NCI-H1417 (cell line): Measurements from ENCODE around the gene DLG4.
A peak's percentile ranks its signal among the peaks of the same experiment; 100 is the strongest.

Experiments used
- DNase-seq, 3 experiments: peaks; one replicate each; lab custom pipeline; 2025; lab: John Stamatoyannopoulos, UW

DLG4 gene

DNA sequence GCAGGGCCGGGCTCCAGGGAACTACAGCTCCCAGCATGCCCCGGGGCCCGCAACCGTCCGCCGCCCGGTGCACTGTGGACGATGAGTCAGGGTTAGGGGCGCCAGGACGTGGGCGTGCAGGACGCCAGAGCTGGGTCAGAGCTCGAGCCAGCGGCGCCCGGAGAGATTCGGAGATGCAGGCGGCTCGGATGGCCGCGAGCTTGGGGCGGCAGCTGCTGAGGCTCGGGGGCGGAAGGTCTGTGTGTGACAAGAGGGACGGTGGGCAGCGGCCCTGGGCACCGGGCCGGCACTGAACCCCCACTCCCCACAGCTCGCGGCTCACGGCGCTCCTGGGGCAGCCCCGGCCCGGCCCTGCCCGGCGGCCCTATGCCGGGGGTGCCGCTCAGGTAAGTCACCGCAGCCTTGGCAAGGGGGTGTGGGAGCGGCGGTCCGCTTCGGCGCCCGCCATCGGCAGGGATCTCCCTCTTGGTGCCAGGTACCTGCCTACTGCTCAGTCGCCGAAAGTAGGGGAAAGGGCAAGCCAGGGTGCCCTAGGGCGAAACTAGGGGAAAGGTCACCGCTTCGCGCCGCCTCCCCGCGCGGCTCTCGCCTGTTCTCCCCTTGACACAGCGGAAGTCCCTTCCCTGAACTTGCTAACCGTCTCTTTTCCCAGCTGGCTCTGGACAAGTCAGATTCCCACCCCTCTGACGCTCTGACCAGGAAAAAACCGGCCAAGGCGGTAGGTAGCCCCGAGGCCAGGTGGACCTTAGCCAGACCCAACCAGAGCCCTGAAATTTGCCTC lies at the start of gene DLG4, which contains the start of gene ACADVL:
TSS of gene DLG4 (minus strand) at position 25 of the 781 bp plus-strand sequence.
TSS of gene ACADVL (plus strand) at position 127 of the 781 bp plus-strand sequence. CDS start at position 174, 47 bp downstream.
- peak; percentile 50 to 73 (median 58) for DNase-seq

DNA sequence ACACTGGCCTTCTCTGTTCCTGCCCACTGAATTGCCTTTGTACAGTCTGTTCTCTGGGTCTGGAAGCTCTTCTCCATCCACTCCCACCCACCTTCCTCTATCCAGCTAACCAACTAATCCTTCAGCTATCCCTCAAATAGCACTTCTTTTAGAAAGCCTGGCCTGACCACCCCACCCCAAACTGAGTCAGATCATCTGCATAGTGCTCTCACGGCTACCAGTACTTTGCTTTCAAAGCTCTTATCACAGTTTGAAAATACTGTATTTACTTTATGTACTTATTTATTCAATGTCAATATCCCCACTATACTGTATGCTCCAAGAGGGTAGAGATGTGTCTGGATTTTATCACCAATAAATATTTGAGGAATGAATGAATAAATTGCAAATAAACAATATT lies 47.1 kb upstream of the DLG4 start:
- no peak for DNase-seq

DNA sequence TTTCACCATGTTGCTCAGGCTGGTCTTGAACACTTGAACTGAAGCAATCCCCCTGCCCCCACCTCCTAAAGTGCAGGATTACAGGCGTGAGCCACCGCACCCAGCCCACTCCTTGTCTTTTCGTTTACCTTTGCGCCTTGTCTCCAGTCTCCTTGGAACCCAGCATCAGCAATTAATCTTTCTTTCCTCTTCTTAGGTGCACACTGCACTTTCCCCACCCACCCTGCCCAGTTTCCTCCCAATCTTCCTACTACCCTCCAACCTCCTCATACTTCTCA lies 44.1 kb upstream of the DLG4 start:
- DNase-seq: no peak

GRCh38 chr17:7262935-7263800 lies 43.5 kb upstream of the DLG4 start:
- peak; percentile 16 to 47 (median 47) for DNase-seq

DNA sequence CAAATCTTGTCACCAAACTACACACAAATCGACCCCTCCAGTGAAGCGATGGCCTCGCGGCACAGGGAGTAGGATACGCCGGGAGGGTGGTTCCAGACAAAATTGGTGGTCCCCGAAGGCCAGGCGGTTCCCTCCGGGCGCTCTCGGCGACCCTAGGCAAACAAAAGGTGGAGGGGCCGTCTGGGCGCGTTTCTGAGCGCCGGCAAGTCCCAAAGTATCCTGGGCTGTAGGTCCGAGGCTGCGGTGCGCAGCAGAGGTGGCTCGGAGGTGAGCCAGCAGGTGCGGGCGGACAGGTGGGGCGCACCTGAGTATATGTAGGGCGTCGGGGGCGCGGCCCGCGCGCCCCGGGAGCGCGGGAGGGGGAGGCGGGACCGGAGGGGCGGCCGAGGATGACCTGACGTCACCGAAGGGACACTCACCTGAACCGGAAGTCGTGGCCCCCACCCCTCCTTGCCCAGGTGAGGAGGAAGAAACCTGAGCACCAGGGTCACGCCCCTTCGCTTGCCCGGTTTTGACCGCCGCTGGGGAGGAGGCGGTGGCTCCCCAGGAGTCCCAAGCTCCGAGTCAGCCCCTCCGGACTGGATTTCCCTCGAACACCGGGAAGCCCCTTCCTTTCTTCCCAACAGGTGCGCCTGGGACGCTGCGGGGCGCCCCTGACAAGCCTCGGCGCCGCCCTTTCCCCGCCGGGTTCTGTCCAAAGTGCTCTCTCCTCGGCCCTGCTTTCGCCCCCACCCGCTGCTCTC lies 42.7 kb upstream of the DLG4 start, which contains the start of gene CLDN7:
TSS of gene CLDN7 (minus strand) at position 287 of the 743 bp plus-strand sequence. CDS start 435 bp downstream, outside the sequence.
- DNase-seq: peak; percentile 76 to 82 (median 79)

DNA sequence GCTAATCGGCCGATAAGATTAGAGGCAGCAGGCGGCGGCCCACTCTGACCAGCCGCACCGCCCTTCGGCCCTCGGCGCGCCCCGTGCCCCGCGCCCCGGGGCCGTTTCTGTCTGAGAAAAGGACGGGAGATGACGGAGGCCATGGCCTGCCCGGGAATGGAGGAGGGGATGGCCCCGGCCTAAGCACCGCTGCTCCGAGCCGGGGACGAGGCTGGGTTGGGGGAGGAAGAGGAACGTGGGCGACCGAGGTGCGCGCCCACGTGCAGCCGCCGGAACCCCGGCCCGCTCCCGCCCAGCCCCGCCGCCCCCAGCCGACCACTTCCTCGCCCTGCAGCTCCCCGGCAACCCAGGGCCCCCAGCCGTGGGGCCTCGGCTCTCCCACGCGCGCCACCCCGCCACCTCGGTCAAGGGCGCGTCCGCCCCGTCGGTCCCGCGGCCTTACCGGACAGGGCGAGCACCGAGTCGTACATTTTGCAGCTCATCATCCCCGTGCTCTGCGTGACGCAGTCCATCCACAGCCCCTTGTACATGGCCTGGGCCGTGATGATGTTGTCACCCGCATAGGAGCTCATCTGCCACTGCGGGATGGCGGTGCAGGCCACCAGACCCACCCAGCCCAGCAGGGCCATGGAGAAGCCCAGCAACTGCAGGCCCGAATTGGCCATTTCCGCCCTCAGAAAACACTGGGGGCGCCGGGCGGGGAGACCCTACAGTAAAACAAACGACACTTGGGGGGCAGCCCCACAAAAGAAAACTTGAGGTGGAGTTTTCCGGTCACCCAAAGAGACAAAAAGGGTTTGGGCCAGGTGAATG lies 41.9 kb upstream of the DLG4 start:
- DNase-seq: peak in 1 of 3 experiments; percentile 34

- DNase-seq: peak; percentile 4 to 57 (median 35)
Observed at GRCh38 chr17:7260651-7261378, 41.2 kb upstream of the DLG4 start.

GRCh38 chr17:7260151-7260550 lies 40.5 kb upstream of the DLG4 start:
- no peak for DNase-seq

DNA sequence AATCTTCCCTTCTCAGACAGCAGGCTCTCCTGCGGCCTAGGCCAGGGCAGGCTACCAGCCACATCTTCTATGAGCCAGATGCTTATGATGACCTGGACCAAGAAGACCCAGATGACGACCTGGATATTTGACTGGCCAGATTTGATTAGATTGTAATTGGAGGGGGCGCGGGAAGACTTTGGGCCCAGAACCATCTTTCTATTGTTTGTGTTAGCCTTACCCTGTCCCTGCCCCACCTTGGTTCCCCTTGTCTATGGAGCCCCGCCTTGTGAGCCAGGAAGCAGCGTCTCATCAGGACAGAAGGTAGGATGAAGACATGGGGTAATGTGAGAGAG lies 39.9 kb upstream of the DLG4 start:
- no peak for DNase-seq

DNA sequence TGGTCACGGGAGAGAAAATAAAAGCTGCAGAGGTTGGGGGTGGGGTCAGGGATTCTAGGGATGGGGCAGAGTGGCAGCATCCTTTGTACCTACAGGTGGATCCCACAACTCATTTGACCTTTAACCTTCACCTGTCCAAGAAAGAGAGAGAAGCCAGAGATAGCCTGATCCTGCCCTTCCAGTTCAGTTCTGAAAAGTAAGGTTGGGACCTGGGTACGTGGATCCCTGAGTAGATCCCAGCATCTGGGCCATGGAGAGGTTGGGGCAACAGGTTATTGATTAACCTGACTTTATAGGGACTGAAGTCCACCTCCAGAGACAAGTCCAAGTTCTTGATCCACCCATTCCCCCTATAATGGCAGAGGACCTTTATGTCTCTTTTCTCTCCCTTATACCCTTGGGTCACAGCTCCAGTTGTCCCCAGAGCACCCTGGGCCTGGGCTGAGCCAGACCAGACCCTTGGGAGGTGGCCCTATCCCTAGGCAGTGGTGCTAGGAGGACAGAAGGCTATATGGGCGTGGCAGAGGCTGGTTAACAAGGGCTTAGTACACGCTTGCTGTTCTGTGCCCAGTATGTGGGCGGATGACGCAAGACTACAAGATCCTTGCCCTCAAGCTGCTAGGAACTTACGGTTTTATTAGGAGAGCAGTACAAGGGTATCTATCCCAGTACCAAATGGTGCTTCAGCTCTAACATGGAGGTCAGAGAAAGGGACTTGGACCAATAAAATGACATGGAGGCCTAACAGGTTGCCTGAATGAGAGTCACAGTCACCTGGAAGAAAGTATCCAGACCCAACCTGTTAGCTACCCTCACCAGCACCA lies 39.3 kb upstream of the DLG4 start:
- DNase-seq: peak in 1 of 3 experiments; percentile 0

DNA sequence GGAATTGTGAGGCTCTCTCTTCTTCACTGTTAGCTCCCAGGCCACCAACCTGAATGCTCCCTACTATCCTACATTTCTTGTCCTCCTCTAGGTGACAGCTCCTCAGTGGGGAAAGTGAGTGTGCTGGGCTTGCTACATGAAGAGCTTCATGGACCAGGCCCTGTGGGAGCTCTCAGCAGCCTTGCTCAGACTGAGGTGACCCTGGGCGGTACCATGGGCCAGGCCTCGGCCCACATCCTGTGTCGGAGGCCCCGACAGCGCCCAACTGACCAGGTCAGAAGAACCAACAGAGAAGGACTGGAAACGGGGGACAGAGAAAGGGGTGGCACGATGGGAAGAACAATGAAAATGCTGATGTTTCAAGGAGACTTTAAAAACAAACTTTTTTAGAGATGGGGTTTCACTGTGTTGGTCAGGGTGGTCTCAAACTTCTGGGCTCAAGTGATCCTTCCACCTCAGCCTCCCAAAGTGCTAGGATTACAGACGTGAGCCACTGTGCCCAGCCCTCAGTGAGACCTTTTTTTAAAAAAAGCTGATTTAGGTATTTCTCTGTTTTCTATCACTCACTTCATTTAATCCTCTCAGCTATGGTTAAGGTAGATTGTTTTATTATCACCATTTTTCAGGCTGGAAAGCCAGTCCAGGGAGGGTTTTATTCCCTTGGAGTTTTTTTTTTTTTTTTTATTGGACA lies 37.3 kb upstream of the DLG4 start:
- DNase-seq: no peak

DNA sequence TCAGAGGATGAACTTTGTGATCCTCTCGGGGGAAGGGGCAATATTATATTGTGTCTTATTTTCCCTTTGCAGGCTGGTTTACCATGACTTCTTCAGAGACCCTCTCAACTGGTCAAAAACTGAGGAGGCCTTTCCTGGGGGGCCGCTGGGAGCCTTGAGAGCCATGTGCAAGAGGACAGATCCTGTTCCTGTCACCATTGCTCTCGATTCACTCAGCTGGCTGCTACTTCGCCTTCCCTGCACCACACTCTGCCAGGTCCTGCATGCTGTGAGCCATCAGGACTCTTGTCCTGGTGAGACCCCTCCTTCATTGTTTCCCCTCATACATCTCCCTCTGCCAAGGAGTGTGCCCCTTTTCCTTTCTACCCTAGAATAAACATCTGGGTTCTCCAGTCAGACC lies 34.9 kb upstream of the DLG4 start:
- DNase-seq: no peak

- no peak for DNase-seq
Observed at GRCh38 chr17:7253082-7253481, 33.4 kb upstream of the DLG4 start.

DNA sequence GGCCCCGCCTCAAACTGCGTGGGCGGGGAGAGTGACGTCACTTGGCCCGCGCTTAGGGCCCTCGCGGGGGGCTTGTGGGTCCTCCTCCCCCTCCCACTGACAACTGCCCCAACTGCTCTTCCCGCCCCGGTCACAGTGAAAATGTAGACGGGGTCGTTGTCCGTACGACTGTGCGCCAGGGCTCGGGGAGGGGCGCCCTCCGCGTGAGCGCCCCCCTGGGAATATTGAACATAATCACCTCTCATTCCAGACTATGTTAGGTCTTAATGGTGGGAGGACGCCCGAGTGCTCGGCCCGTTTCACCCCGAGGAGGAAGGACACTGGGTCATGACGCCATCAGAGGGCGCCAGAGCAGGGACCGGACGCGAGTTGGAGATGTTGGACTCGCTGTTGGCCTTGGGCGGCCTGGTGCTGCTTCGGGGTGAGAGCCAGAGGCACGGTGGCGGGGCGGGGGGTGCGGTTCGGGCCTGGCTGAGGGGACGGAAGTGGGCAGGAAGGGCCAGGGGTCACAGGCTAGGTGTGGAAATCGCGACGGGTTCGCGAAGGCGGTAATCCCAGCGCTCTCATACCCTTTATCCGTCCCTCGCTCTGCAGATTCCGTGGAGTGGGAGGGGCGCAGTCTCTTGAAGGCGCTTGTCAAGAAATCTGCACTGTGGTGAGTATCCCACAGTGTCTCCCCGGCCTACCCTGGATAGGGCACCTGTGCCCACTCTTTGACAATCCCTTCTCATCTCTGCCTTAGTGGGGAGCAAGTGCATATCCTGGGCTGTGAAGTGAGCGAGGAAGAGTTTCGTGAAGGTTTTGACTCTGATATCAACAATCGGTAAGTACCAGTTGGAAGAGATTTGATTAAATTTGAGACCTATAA lies 32.8 kb upstream of the DLG4 start, which contains the start of gene ELP5:
TSS of gene ELP5 (plus strand) at position 40 of the 868 bp plus-strand sequence. CDS start at position 376, 336 bp downstream.
- peak; percentile 77 to 96 (median 93) for DNase-seq

GRCh38 chr17:7251661-7252175 lies 32.1 kb upstream of the DLG4 start, which contains the start of gene CTDNEP1:
Gene CTDNEP1 (minus strand): TSS chr17:7251734. CDS start chr17:7251296, 438 bp downstream.
- DNase-seq: peak; percentile 94 to 99 (median 96)

DNA sequence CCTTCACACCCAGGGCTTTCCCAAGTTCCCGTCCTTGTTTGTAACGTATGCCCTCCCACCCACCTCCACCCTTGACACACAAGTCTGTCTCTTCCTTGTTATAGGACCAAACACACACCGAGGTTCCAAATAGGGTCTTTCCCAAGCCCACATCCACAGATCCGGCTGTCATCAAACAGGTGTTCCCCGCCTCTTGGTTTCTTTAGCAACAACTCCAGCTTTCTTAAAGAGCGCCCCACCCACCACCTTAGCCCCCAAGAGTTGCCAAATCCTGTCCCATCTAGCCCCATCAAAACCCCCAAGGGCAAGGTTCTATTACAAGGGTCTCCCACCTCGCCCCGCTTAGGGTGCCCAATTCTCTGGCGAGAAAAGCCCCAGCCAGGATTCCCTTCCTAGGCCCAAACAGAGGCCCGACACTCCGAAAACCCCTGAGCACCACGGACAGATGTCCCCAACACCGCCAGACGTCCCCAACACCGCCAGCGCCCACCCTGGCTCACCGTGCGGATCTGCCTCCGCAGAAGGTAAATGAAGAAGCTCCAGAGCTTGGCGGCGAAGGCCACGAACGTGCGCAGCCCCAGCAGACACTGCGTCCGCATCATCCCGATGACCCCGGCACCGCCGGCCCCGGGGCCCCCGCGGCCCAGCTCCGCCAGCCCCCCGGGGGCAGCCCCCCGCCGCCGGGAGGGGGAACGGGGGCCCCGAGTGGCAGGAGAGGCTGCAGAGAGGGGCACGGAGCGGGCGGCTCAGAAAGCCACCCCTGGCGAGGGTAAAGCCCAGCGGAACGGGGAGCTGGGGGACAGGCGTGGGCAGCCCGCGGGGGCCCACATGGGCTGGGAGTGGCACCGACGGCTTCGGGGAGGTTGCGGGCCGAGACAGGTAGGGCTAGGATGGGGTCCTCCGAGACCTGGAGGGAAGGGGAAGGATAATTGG lies 31.3 kb upstream of the DLG4 start:
- DNase-seq: peak in 2 of 3 experiments; percentile 12 to 32

DNA sequence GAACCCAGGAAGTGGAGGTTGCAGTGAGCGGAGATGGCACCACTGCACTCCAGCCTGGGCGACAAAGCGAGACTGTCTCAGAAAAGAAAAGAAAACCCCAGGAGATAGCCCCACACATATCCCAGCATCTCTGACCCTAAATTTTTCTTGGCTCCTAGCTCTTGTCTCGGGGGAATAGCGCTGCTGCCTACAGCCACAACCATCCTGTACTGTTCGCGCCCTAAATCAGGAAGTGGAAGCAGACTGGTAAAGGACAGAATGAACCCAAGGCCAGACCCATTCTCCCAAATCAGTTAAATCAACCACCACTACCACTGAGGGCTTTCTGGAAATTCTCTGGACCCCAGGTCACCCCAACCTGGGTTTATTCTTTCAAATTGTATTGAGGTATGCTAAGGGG lies 30.2 kb upstream of the DLG4 start:
- no peak for DNase-seq
